A673 (cell line): Measurements from ENCODE around the gene OXNAD1.

ENCODE experiments used
- CTCF ChIP-seq: fragments of 300-800, 200-600 bp; sonication (generic); conservative IDR thresholded peaks from 2 replicates; pipeline ENCODE4 v1.5.1; 2017; ENCODE audit warnings: low read depth, mild to moderate bottlenecking, antibody characterized with exemption, low read length, moderate library complexity, mixed read lengths
- EZH2 ChIP-seq: fragments of 200-600 bp; sonication (generic); IDR thresholded peaks from 2 replicates; pipeline ENCODE4 v1.6.1; 2017; ENCODE audit warnings: borderline replicate concordance, low read depth, mild to moderate bottlenecking, mixed read lengths, antibody characterized with exemption, low read length; ENCODE audit not compliant: poor library complexity, severe bottlenecking

- TF ChIP-seq CTCF (no peak), EZH2 (no peak)
These were observed 85.1 kb downstream of the OXNAD1 start for GRCh38 chr3:16349986-16350596.
